ELF-1 (cell line): ENCODE results near the gene MECR.
A peak's percentile ranks its signal among the peaks of the same experiment; 100 is the strongest.

Source experiments
- DNase-seq: peaks from one replicate; pipeline ENCODE4 v3.0.0-alpha.2; 2016; ENCODE audit warnings: low read depth, low spot score

MECR gene, protein sequence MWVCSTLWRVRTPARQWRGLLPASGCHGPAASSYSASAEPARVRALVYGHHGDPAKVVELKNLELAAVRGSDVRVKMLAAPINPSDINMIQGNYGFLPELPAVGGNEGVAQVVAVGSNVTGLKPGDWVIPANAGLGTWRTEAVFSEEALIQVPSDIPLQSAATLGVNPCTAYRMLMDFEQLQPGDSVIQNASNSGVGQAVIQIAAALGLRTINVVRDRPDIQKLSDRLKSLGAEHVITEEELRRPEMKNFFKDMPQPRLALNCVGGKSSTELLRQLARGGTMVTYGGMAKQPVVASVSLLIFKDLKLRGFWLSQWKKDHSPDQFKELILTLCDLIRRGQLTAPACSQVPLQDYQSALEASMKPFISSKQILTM

DNA sequence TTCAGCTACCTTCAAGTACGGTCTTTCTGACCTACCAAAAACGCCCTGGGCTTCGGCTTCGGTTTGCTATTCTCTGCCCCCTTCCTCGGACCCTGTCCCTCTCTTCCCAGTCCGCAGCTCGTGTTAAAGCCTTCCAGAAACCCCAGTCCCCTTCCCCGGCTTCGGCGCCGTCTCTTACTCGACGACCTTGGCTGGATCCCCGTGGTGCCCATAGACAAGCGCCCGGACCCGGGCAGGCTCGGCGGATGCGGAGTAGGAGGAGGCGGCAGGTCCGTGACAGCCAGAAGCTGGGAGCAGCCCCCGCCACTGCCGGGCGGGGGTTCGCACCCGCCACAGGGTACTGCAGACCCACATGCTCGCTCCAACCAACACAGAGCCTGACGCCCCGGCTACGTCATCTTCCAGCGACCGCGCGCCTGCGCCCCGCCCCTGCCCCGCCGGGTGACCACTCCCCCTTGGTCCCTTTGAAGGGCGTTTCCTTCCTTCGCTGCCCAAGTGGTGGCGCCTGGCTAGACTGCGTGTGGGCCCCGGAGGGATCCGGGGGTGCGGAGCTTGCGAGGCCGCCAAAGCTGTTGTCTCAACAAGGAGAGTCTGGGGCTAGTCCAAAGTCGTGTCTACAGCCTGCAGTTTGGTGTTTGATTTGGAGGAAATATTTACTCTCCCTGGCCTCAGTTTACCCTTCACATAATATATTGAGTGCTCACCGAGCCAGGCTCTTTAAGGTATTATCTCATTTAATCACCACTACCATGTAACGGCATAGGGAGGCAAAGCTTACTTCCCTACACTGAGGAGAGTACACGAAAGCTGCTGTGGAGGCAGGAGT lies at the start of gene MECR:
MECR (minus strand) TSS at position 382 of the 826 bp plus-strand sequence; CDS start at position 354, 28 bp downstream.
- DNase-seq, result peak; percentile 96

DNA sequence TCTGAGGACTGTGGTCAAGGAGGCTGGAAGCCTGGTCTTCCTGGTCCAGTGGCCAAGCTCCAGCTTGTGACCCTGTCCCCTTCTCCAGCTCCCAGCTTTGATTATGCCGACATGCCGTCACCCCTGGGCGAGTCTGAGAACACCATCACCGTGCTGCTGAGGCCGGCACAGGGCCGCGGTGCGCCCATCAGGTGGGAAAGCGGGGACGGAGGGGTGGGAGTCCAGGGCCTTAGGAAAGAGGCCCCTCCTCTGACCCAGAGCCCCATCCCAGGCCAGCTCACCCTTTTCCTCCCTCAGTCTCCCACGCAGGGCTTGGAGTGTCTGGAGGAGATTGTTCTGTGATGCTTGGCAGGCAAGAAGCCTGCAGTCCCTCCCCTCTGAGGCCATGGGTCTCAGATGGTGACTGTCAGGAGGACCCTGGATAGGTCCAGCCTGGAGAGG lies 49.2 kb upstream of the MECR start:
- no peak for DNase-seq

DNA sequence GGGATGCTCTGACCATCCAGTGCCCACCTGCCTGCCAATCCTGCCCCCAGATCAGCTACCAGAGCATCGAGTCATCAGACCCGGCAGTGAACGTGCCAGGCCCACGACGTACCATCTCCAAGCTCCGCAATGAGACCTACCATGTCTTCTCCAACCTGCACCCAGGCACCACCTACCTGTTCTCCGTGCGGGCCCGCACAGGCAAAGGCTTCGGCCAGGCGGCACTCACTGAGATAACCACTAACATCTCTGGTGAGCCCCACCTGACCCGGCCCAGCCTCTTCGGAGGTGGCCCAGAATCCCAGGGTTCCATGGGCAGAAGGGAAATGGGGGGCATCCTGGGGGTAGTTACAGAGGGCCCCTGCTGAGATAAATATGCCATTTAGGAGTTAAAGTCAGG lies 48.7 kb upstream of the MECR start:
- DNase-seq, result no peak

- no peak for DNase-seq
Observed at GRCh38 chr1:29278124-29278523, 47.4 kb upstream of the MECR start.

GRCh38 chr1:29275435-29275834 lies 44.7 kb upstream of the MECR start:
- no peak for DNase-seq

DNA sequence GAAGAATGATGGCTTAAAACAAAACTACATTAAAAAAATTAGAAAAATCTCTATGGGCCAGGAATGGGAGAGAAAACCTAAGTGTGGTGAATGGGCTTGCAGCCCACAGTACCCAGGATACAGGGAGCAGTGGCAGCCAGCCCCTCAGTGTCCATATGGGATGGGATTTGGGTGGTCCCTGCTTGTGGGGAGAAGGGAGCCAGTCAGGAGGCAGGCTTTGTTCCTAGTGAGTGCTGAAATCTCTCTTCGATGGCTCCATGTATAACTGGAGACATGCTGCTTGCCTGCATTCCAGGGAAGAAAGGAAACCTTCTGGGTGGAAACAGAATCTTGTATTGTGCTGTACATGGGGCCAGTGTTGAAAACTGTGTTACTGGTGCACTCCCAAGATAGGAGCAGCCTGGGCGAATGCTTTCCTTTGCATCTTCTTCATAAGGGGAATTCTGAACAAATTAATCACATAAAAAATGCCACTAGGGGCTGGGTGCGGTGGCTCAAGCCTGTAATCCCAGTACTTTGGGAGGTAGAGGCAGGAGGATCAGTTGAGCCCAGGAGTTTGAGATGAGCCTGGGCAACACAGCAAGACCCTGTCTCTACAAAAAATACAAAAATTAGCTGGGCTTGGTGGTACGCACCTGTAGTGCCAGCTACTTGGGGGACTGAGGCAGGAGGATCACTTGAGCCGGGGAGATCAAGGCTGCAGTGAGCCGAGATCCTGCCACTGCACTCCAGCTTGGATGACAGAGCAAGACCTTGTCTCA lies 41.6 kb upstream of the MECR start:
- DNase-seq, result peak; percentile 30

GRCh38 chr1:29271724-29272123 lies 41.0 kb upstream of the MECR start:
- peak; percentile 91 for DNase-seq

DNA sequence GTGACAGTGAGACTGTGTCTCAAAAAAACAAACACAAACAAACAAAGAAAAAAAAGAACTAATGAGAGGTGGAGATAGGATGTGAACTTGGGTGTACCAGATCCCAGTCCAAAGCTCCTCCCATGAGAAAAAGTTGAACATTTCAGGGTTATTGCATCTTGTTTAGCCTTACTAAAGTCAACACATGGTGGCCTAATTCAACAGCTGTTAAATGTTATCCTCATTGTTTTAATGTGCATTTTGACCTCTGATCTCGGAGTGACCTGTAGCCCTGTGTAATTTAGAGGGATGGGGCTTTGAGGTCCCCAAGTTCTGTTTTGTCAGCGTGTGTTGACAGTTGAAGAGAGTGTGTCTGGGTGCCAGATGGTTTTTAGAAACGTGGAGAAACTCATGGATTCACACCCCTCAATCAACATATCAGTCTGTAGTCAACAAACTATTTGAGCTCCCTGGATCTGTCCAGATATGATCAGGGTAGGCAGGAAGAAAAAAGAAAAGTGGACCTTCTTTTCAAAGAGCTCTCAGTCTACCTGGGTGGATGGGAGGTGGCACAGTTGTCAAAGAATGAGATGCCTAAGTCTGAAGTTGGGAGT lies 40.3 kb upstream of the MECR start:
- DNase-seq, result no peak

DNA sequence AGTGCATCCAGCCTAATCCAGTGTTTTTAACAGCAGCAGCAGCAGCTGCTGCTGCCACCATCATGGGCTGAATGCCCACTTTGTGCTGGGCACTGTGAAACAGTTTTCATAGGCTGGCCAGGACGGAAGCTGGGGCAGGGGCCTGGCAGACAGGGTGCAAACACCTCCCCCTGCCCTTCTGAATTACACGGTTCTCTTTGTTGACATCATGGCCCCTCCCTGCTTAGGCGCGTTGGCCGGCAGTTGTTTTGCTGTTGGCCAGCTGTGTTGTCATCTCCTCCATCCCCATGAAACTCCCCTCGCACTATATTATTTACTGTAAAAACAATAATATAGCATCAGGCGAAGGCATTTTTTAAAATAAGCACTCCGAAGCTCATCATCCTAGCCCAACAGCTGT lies 38.6 kb upstream of the MECR start:
- no peak for DNase-seq

DNA sequence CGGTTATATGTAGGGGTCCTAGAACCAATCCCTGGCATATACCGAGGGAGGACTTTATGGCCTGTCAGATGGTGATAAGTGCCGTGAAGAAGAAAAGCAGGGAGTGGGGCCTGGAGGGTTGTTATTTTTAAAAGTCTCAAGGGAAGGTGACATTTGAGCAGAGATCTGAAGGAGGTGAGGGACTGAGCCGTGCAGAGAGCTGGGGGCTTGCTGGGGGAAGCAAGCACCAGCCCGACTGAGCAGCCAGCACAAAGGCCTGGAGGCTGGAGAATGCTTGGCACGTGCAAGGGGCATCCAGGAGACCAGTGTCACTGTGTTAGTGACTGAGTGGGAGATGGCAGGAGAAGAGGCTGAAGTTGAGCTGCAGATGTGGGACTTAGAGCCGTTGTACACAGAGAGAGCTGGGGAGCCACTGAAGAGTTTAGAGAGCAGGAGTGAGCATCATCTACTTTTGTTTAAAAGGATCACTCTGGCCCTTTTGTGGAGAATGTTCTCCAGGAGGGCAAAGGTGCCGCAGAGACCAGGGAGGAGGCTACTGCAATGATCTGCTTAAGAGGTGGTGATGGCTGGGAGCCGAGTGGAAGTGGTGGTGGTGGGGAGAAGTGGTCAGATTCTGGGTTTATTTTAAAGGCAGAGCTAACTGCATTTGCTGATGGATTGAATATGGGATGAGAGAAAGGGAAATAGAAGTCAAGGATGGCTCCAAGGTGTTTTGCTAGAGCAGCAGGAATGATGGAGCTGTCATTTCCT lies 36.8 kb upstream of the MECR start:
- no peak for DNase-seq

GRCh38 chr1:29266912-29267311 lies 36.2 kb upstream of the MECR start:
- DNase-seq, result no peak

GRCh38 chr1:29264773-29265389 lies 34.1 kb upstream of the MECR start:
- no peak for DNase-seq

DNA sequence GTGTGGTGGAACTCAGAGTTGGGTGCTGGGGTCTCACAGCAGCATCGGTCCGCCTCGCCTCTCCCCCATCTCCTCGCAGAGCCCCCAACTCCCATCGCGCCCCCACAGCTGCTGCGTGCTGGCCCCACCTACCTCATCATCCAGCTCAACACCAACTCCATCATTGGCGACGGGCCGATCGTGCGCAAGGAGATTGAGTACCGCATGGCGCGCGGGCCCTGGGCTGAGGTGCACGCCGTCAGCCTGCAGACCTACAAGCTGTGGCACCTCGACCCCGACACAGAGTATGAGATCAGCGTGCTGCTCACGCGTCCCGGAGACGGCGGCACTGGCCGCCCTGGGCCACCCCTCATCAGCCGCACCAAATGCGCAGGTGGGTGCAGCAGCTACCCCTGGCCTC lies 29.8 kb upstream of the MECR start:
- DNase-seq, result no peak

DNA sequence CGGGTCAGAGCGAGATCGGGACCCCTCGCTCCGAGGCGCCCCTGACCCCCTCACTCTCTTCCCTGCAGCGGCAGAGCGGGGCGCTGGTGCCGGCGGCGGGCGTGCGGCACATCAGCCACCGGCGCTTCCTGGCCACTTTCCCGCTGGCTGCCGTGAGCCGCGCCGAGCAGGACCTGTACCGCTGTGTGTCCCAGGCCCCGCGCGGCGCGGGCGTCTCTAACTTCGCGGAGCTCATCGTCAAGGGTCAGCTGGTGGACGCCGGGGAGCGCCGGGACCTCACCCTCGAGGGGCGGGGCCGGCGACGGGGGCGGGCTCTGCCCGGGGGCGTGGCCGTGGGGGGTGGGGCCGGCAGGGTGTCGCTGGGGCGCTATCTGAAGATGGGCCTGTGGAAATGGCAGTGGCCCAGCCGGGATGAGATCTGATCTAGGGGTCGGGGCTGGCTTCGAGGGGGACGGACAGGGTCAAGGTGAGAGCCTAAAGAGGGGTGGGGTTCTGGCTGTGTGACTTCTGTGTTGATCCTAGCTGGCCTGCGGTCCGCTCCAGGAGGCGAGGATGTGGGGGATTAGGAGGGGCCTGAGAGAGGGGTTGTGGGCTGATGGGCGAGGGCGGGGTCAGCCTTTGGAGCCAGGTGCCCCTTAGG lies 29.2 kb upstream of the MECR start:
- DNase-seq, result no peak

DNA sequence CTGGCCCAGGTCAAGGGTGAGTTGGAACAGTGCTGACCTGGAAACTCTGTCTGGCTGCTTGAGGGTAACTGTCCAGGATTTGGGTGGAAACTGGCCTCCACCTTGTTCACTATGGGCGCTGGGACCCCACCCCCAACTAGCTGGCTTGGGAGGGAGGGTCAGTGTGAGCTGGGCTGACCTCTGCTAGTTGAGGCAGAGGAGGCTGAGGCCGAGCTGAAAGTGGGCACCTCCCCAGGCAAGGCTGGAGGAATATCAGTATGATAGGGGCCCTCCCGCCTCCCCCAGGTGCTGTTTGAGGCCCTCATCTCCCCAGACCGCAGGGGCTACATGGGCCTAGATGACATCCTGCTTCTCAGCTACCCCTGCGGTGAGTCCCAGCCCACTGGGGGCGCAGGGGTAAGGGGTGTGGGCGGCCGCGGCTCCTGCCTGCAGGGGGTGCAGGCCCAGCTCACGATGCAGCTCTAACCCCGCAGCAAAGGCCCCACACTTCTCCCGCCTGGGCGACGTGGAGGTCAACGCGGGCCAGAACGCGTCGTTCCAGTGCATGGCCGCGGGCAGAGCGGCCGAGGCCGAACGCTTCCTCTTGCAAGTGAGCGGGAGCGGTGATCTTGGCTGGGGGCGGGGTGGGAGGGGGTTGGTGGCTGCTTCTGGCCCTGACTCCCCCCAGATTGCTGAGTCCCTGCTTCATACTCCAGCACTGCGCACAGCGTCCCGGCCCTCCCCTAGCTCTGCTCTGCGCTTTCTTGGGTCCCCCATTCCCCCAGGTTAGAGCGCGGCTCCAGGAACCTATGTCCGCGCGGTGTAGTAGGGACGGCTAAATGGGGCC lies 28.5 kb upstream of the MECR start:
- no peak for DNase-seq

DNA sequence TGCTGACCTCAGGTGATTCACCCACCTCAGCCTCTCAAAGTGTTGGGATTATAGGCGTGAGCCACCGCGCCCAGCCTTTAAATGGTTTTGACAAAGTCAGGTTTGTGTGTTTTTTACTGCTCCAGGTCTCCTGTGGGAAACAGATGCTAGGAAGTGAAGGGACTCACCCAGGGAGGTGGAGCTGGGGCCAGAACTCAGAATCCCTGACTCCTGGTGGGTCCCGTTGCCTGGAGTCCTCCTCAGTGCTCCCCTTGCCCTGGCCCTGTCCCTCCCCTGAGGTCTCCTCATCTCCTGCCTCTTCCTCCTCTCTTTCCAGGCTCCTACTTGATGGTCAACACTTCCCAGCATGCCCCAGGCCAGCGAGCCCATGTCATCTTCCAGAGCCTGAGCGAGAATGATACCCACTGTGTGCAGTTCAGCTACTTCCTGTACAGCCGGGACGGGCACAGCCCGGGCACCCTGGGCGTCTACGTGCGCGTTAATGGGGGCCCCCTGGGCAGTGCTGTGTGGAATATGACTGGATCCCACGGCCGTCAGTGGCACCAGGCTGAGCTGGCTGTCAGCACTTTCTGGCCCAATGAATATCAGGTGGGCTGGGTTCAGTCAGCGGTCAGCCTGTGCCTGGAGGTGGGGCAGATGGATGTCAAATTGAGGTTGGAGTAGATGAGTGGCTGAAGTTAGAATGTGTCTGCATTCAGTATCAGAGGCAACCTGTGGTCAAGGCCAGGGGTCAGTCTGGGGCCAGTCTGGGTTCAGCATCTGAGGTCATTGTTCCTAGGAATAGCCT lies 27.6 kb upstream of the MECR start:
- DNase-seq, result no peak

DNA sequence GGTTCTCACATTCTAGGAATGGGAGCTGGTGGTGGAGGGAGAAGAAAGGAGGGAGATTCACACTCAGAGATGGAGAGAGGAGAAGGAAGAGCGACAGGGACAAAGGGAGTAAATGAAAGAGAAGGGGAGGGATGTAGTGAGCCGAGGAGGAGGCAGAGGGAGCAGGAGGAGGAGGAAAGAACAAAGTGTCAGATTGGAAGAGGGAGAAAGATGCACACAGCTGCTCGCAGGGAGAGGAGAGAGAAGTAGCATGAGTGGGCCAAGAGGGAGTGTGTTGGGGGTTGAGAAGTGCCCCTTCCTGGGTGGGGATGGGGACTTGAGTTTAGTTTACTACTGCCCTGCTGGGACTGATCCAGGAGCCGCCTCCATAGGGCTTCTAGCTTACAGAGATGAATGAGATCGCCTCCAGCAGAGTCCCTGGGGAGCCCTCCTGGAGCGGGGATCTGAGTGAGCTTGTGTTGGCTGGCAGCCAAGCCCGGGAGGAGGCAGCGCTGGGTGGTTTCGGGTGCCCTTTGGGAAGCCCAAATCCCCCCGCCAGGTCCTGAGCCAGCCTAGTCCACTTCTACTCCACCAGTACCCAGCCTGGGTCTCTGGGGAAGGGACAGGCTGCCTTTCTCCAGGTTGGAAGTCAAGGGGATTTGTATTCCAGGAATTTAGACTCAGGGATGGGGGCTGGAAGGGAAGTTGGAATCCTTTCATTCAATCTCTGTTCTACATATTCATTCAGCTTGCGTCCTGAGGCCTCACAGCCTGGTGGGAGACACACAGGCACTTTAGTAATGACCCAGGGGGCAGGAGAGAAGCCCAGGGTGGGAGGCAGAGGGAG lies 26.5 kb upstream of the MECR start:
- DNase-seq, result peak; percentile 45
